ENCODE data around the gene COL6A5. TPM values are rescaled to one million over a fixed set of nuclear protein-coding genes. Genes with fewer than 3 reads are reported as not detected.

The COL6A5 gene
- total and polyA plus RNA-seq, 2 of the 13 experiments (the other 11 are each of a cell fraction or from before 2014, with no cell fraction given): not detected

GRCh38 chr3:130528120-130528519, 182.6 kb downstream of the COL6A5 start (continued):
- TF ChIP-seq TIGD3 (CRISPR knock-in tag; IDR thresholded peaks at IDR 0.05; ENCODE audit: borderline replicate concordance): no peak
- TF ChIP-seq TFAP4 (IDR thresholded peaks at IDR 0.05; ENCODE audit: borderline replicate concordance, low read depth): no peak
- TF ChIP-seq BHLHE40 (IDR thresholded peaks at IDR 0.05; ENCODE audit: low read length): no peak
- TF ChIP-seq ZNF343 (CRISPR knock-in tag; IDR thresholded peaks at IDR 0.05): no peak
- TF ChIP-seq TEAD3 (CRISPR knock-in tag; optimal IDR thresholded peaks at IDR 0.05; ENCODE audit: borderline replicate concordance): no peak
- TF ChIP-seq FOXA1 (IDR thresholded peaks at IDR 0.05): no peak
- no peak for TF ChIP-seq FOXA1 (CRISPR knock-in tag; IDR thresholded peaks at IDR 0.05)
- TF ChIP-seq ADNP (CRISPR knock-in tag; IDR thresholded peaks at IDR 0.05): no peak
- no peak for TF ChIP-seq ZFP1 (CRISPR knock-in tag; IDR thresholded peaks at IDR 0.05)

GRCh38 chr3:130529486-130530215, 184.2 kb downstream of the COL6A5 start:
- no TSS peak for BruUV-seq (replicated peaks)
- Histone ChIP-seq H4K20me1 (ENCODE audit: insufficient read depth, low read length) (no peaks in the 10 kb centered on the region), H3K36me3 (replicated peaks in 1 of 2; ENCODE audit: control insufficient read depth in 1 of 2, insufficient read depth in 2 of 2, low read length in 2 of 2) (no peaks in the 10 kb centered on the region), H3K9ac (ENCODE audit: insufficient read depth, low read depth, low read length) (no peak overlapping the region), H3K4me1 (ENCODE audit: insufficient read depth, low read length) (no peaks in the 10 kb centered on the region), H3K4me2 (ENCODE audit: low read depth, low read length) (no peak overlapping the region), H2AFZ (ENCODE audit: low read length) (no peak overlapping the region), H3K27ac (ENCODE audit: extremely low read length, insufficient read depth, low read length) (no peak overlapping the region), H3K27me3 (ENCODE audit: control insufficient read depth in 1 of 2, insufficient read depth in 2 of 2, low read length in 2 of 2) (peaks cover 0 to 2% of the 10 kb centered on the region in 2 experiments; a peak in 4 of 5 replicates), H3K4me3 (replicated peaks in 1 of 3; ENCODE audit: insufficient read depth in 1 of 3, low read depth in 2 of 3, low read length in 3 of 3) (no peak overlapping the region), H3K9me3 (ENCODE audit: low read length) (no peaks in the 10 kb centered on the region), H3K79me2 (ENCODE audit: insufficient read depth, low read length) (no peaks in the 10 kb centered on the region)
- in situ Hi-C loops (cut with HindIII; ENCODE audit: extremely low pct_ligation_motif_present, low pct_unique_long_range_greater_than_20kb): no loop called here
- intact Hi-C loops (cut with micrococcal nuclease; ENCODE audit: unreplicated experiment): loop anchor here (10.0 kb wide), 1 partner anchor 375 kb away; no protein-coding TSS in a partner anchor
- no peak for TF ChIP-seq HIC2 (CRISPR knock-in tag; IDR thresholded peaks at IDR 0.05; ENCODE audit: low read depth)
- no peak for TF ChIP-seq ZNF776 (CRISPR knock-in tag; IDR thresholded peaks at IDR 0.05)
- TF ChIP-seq ZNF792 (CRISPR knock-in tag; IDR thresholded peaks at IDR 0.05): no peak
- no peak for TF ChIP-seq RERE (CRISPR knock-in tag; IDR thresholded peaks at IDR 0.05; ENCODE audit: low read depth)
- CTCF ChIA-PET (ENCODE audit: low intra/inter-chr PET ratio, low total read pairs): no interaction called here
- FAIRE-seq (no peak), DNase-seq (ENCODE audit: low spot score) (no peak), ATAC-seq (no peak)
- 0% methylated on average over 3 of the region's 5 CpGs for WGBS (ENCODE audit: low lambda C conversion rate)
- POLR2A ChIA-PET: no interaction called here
